IPS-15b (cell line): ENCODE measurements around the gene ITPRIP.

ENCODE experiments used
- H3K27me3 ChIP-seq: one replicate; pipeline ENCODE4 v1.6.1; 2013; ENCODE audit warnings: low read length; ENCODE audit not compliant: control insufficient read depth, insufficient read depth
- H3K36me3 ChIP-seq: one replicate; pipeline ENCODE4 v1.6.1; 2013; ENCODE audit warnings: low read length; ENCODE audit not compliant: control insufficient read depth, insufficient read depth
- H3K4me1 ChIP-seq: one replicate; pipeline ENCODE4 v1.6.1; 2013; ENCODE audit warnings: mild to moderate bottlenecking, low read length; ENCODE audit not compliant: control insufficient read depth, insufficient read depth
- H3K4me3 ChIP-seq: one replicate; pipeline ENCODE4 v1.5.1; 2013; ENCODE audit warnings: low read depth, low read length
- H3K9ac ChIP-seq: one replicate; pipeline ENCODE4 v1.6.1; 2013; ENCODE audit warnings: low read depth, mild to moderate bottlenecking, low read length
- H3K9me3 ChIP-seq: one replicate; pipeline ENCODE4 v1.6.1; 2013; ENCODE audit warnings: mild to moderate bottlenecking, low read length; ENCODE audit not compliant: control insufficient read depth, insufficient read depth

The ITPRIP gene

DNA sequence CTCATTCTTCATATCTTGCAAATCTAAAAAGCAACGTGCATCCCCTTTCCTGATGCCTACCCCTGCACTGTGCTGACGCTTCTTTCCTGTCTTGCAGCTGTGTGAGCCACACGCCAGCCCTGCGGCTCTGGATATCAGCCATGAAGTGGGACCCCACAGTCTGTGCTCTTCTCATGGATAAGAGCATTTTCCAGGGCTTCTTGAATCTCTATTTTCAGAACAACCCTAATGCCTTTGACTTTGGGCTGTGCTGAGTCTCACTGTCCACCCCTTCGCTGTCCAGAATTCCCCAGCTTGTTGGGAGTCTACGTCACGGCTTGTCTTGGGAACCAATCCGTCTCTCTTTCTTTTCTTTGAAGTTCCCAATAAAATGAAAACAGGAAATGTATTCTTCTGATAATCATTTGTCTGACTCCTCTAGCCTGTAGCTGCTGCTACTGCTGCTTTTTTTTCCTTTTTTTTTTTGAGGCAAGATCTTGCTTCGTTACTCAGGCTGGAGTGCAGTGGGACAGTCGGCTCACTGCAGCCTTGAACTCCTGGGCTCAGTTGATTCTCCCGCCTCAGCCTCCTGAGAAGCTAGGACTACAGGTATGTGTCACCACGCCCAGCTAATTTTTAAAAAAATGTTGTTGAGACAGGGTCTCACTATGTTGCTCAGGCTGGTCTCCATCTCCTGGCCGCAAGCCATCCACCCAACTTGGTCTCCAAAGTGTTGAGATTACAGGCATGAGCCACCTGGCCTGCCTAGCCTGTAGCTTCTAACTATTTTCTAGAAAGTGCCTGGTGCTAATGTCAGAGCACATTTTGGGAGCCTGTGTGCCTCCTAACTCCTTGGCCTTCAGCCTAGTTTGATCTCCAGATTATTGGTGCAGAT lies 39.0 kb downstream of the ITPRIP start:
- Histone ChIP-seq H3K9me3 (peaks cover 6% of the 10 kb centered on the region), H3K4me3 (no peak overlapping the region), H3K4me1 (no peaks in the 10 kb centered on the region), H3K9ac (no peak overlapping the region), H3K36me3 (no peaks in the 10 kb centered on the region), H3K27me3 (no peaks in the 10 kb centered on the region)

- Histone ChIP-seq H3K9ac (no peak overlapping the region), H3K27me3 (no peaks in the 10 kb centered on the region), H3K9me3 (no peaks in the 10 kb centered on the region), H3K4me1 (no peaks in the 10 kb centered on the region), H3K36me3 (no peaks in the 10 kb centered on the region), H3K4me3 (no peak overlapping the region)
These were observed 40.3 kb downstream of the ITPRIP start for GRCh38 chr10:104297697-104298660.

DNA sequence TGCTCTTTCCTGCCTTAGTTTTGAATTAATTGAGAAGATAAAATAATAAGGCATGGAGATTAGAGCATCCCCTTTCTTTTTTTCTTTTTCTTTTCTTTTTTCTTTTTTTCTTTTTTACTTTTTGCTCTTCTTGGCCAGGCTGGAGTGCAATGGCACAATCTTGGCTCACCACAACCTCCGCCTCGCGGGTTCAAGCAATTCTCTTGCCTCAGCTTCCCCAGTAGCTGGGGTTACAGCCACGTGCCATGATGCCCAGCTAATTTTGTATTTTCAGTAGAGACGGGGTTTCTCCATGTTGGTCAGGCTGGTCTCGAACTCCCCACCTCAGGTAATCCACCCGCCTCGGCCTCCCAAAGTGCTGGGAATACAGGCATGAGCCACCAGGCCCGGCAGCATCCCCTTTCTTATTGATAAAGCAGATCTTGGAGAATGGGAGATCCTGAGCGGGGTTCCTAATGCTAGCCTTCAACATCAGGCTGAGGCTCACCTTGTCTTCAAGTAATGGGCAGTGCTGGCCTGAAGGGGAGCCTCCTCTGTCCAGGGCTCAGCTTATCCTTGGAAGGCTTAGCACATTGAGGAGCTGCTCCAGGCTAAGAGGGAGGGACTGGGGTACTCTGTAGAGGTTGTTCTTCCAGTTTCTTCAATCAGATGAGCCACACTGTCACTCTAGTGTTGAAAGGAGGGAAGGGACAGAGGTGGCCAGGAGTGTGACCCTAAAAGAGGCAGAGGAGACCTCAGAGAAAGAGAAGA lies 41.4 kb downstream of the ITPRIP start:
- Histone ChIP-seq H3K36me3 (no peaks in the 10 kb centered on the region), H3K4me1 (no peaks in the 10 kb centered on the region), H3K27me3 (no peaks in the 10 kb centered on the region), H3K9ac (no peak overlapping the region), H3K4me3 (no peak overlapping the region), H3K9me3 (no peaks in the 10 kb centered on the region)

DNA sequence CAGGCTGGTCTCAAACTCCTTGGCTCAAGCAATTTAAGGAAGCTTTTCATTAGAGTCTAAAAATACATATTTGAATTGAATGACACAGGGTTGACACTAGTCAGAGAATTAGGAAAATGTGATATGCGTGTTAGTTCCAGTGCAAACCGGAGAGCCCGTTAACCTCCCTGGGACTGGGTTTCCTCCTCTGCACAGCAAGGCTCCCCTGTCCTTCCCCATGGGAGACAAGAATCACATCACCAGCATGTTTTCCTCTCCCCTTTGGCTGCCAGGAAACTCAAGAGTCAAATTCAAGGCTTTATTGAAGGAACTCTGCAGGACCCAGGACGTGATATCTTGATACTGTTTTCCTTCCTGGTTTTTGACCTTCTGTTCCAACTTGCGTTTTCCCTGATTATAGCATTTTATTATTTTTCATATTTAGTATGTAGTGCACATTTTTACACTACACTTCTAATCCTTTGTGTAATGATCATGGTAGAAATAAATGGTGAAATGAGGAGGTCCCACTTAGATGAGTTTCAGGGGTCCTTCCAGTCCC lies 44.4 kb downstream of the ITPRIP start:
- no peaks in the 10 kb centered on the region for H3K9me3 ChIP-seq
- H3K4me1 ChIP-seq, result peaks cover 4% of the 10 kb centered on the region
- H3K27me3 ChIP-seq, result no peaks in the 10 kb centered on the region
- no peak overlapping the region for H3K4me3 ChIP-seq
- H3K9ac ChIP-seq, result no peak overlapping the region
- H3K36me3 ChIP-seq, result no peaks in the 10 kb centered on the region

DNA sequence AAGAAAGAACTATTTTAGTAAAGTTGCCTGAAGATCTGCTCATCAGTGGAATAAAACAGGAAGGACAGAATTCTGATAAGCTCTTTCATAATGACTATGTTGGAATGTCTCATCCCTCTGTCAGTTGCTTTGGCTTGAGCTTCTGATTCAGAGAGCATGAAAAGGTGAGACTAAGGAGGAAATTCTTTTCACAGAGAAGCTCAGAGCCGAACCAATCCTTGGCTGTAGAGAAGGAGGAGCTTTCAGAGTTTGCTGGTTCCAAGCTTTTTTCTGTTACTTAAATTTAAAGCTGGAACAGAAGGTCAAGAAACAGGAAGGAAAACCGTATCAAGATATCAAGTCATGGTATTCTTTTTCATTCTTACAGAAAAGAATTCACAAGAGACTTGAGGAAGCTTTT lies 45.3 kb downstream of the ITPRIP start:
- H3K27me3 ChIP-seq, result no peaks in the 10 kb centered on the region
- H3K4me3 ChIP-seq, result no peak overlapping the region
- H3K36me3 ChIP-seq, result no peaks in the 10 kb centered on the region
- H3K9me3 ChIP-seq, result no peaks in the 10 kb centered on the region
- no peak overlapping the region for H3K9ac ChIP-seq
- H3K4me1 ChIP-seq, result peaks cover 4% of the 10 kb centered on the region

- Histone ChIP-seq H3K27me3 (no peaks in the 10 kb centered on the region), H3K9me3 (no peaks in the 10 kb centered on the region), H3K4me3 (peak overlapping the region; percentile 18), H3K36me3 (no peaks in the 10 kb centered on the region), H3K9ac (no peak overlapping the region), H3K4me1 (peaks cover 4% of the 10 kb centered on the region)
These were observed 46.8 kb downstream of the ITPRIP start for GRCh38 chr10:104291439-104291951.

DNA sequence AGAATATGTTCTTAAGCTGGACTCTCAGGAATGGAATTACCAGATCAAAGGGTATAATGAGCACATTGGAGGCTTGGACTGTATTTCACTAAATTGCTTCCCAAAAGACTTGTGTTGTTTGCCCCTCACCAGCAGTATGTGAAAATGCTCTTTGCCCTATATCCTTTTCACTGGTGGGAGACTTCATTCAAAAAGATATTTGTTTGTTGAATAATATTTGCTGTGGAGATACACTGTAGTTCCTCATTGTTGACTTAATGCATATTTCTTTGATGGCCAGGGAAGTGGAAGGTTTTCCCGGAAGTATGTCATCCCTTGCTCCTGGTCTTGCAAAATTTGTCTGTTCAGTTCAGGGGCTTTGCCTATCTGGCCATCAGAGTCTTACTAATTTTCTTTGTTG lies 49.9 kb downstream of the ITPRIP start:
- no peak overlapping the region for H3K4me3 ChIP-seq
- H3K36me3 ChIP-seq, result no peaks in the 10 kb centered on the region
- H3K27me3 ChIP-seq, result no peaks in the 10 kb centered on the region
- H3K4me1 ChIP-seq, result peaks cover 4% of the 10 kb centered on the region
- no peak overlapping the region for H3K9ac ChIP-seq
- no peaks in the 10 kb centered on the region for H3K9me3 ChIP-seq

GRCh38 chr10:104286939-104287338 lies 51.3 kb downstream of the ITPRIP start:
- H3K36me3 ChIP-seq, result no peaks in the 10 kb centered on the region
- no peak overlapping the region for H3K4me3 ChIP-seq
- H3K27me3 ChIP-seq, result no peaks in the 10 kb centered on the region
- peaks cover 4% of the 10 kb centered on the region for H3K4me1 ChIP-seq
- H3K9me3 ChIP-seq, result no peaks in the 10 kb centered on the region
- H3K9ac ChIP-seq, result no peak overlapping the region

DNA sequence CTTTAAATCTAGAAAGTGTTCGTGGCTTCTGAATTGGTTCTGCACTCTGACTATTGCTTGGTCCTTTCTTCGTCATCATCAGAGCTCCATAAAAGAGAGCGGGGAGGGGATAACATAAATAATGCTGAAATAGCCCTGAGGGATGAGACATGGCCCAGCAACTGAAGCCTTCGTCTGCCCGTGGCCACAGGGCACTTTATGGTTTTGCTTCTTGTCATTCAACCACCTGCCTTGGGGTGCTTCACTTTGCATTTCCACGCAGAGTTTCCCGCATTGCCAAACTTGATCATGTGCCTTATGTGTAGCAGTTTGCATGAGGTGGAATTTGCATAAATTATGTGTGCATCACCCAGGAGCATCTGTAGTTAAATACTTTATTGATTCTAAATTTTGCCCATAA lies 53.4 kb downstream of the ITPRIP start:
- Histone ChIP-seq H3K4me3 (no peak overlapping the region), H3K4me1 (no peaks in the 10 kb centered on the region), H3K27me3 (no peaks in the 10 kb centered on the region), H3K9ac (no peak overlapping the region), H3K36me3 (no peaks in the 10 kb centered on the region), H3K9me3 (no peaks in the 10 kb centered on the region)

GRCh38 chr10:104281694-104282093 lies 56.6 kb downstream of the ITPRIP start:
- Histone ChIP-seq H3K4me3 (no peak overlapping the region), H3K9ac (no peak overlapping the region), H3K27me3 (no peaks in the 10 kb centered on the region), H3K9me3 (no peaks in the 10 kb centered on the region), H3K36me3 (peaks cover 8% of the 10 kb centered on the region), H3K4me1 (no peaks in the 10 kb centered on the region)
